ENCODE data around the gene GPR52. TPM values are rescaled to one million over a fixed set of nuclear protein-coding genes. Genes with fewer than 3 reads are reported as not detected.
A peak's percentile ranks its signal among the peaks of the same experiment; 100 is the strongest.

The GPR52 gene
- total and polyA plus RNA-seq, 2 of the 13 experiments (the other 11 are each of a cell fraction or from before 2014, with no cell fraction given) = 0.25 to 1.5 TPM

GRCh38 chr1:174413632-174414031 lies 34.1 kb upstream of the GPR52 start:
- Histone ChIP-seq H3K4me1 (ENCODE audit: insufficient read depth, low read length) (no peaks in the 10 kb centered on the region; the same call in 1 of the 2 replicates), H3K9ac (ENCODE audit: insufficient read depth, low read depth, low read length) (no peak overlapping the region), H3K79me2 (ENCODE audit: insufficient read depth, low read length) (no peaks in the 10 kb centered on the region), H3K4me2 (ENCODE audit: low read depth, low read length) (no peak overlapping the region), H3K9me3 (ENCODE audit: low read length) (no peaks in the 10 kb centered on the region), H3K36me3 (replicated peaks in 1 of 2; ENCODE audit: control insufficient read depth in 1 of 2, insufficient read depth in 2 of 2, low read length in 2 of 2) (no peaks in the 10 kb centered on the region), H3K4me3 (replicated peaks in 1 of 3; ENCODE audit: insufficient read depth in 1 of 3, low read depth in 2 of 3, low read length in 3 of 3) (no peak overlapping the region), H3K27ac (ENCODE audit: extremely low read length, insufficient read depth, low read length) (no peak overlapping the region), H4K20me1 (ENCODE audit: insufficient read depth, low read length) (no peaks in the 10 kb centered on the region), H2AFZ (ENCODE audit: low read length) (no peak overlapping the region), H3K27me3 (ENCODE audit: control insufficient read depth in 1 of 2, insufficient read depth in 2 of 2, low read length in 2 of 2) (no peaks in the 10 kb centered on the region)
- in situ Hi-C loops (cut with HindIII; ENCODE audit: extremely low pct_ligation_motif_present, low pct_unique_long_range_greater_than_20kb) (no loop called here), intact Hi-C loops (cut with micrococcal nuclease; ENCODE audit: unreplicated experiment) (no loop called here)
- WGBS (ENCODE audit: low lambda C conversion rate) = 91% methylated on average over 4 of the region's 4 CpGs
- ChIA-PET POLR2A (no interaction called here), CTCF (ENCODE audit: low intra/inter-chr PET ratio, low total read pairs) (no interaction called here)
- ATAC-seq (no peak), DNase-seq (ENCODE audit: low spot score) (no peak), FAIRE-seq (no peak)
- no TSS peak for BruUV-seq (replicated peaks)
- TF ChIP-seq STAG1 (CRISPR knock-in tag; IDR thresholded peaks at IDR 0.05) = peak; percentile 37
- TF ChIP-seq, protein P1, sequence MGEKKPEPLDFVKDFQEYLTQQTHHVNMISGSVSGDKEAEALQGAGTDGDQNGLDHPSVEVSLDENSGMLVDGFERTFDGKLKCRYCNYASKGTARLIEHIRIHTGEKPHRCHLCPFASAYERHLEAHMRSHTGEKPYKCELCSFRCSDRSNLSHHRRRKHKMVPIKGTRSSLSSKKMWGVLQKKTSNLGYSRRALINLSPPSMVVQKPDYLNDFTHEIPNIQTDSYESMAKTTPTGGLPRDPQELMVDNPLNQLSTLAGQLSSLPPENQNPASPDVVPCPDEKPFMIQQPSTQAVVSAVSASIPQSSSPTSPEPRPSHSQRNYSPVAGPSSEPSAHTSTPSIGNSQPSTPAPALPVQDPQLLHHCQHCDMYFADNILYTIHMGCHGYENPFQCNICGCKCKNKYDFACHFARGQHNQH (CRISPR knock-in tag; IDR thresholded peaks at IDR 0.05) = no peak
- TF ChIP-seq, protein P2, sequence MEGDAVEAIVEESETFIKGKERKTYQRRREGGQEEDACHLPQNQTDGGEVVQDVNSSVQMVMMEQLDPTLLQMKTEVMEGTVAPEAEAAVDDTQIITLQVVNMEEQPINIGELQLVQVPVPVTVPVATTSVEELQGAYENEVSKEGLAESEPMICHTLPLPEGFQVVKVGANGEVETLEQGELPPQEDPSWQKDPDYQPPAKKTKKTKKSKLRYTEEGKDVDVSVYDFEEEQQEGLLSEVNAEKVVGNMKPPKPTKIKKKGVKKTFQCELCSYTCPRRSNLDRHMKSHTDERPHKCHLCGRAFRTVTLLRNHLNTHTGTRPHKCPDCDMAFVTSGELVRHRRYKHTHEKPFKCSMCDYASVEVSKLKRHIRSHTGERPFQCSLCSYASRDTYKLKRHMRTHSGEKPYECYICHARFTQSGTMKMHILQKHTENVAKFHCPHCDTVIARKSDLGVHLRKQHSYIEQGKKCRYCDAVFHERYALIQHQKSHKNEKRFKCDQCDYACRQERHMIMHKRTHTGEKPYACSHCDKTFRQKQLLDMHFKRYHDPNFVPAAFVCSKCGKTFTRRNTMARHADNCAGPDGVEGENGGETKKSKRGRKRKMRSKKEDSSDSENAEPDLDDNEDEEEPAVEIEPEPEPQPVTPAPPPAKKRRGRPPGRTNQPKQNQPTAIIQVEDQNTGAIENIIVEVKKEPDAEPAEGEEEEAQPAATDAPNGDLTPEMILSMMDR (CRISPR knock-in tag; IDR thresholded peaks at IDR 0.05) = peak; percentile 13; the same call in 1 of the 2 replicates

GRCh38 chr1:174414203-174414602 lies 33.6 kb upstream of the GPR52 start:
- Histone ChIP-seq H3K4me3 (replicated peaks in 1 of 3; ENCODE audit: insufficient read depth in 1 of 3, low read depth in 2 of 3, low read length in 3 of 3) (no peak overlapping the region), H3K27me3 (ENCODE audit: control insufficient read depth in 1 of 2, insufficient read depth in 2 of 2, low read length in 2 of 2) (no peaks in the 10 kb centered on the region), H3K4me2 (ENCODE audit: low read depth, low read length) (no peak overlapping the region), H2AFZ (ENCODE audit: low read length) (no peak overlapping the region), H3K27ac (ENCODE audit: extremely low read length, insufficient read depth, low read length) (no peak overlapping the region), H3K9ac (ENCODE audit: insufficient read depth, low read depth, low read length) (no peak overlapping the region), H3K9me3 (ENCODE audit: low read length) (no peaks in the 10 kb centered on the region), H3K36me3 (replicated peaks in 1 of 2; ENCODE audit: control insufficient read depth in 1 of 2, insufficient read depth in 2 of 2, low read length in 2 of 2) (no peaks in the 10 kb centered on the region), H3K79me2 (ENCODE audit: insufficient read depth, low read length) (no peaks in the 10 kb centered on the region), H3K4me1 (ENCODE audit: insufficient read depth, low read length) (no peaks in the 10 kb centered on the region; the same call in 1 of the 2 replicates), H4K20me1 (ENCODE audit: insufficient read depth, low read length) (no peaks in the 10 kb centered on the region)
- ChIA-PET POLR2A (no interaction called here), CTCF (ENCODE audit: low intra/inter-chr PET ratio, low total read pairs) (no interaction called here)
- DNase-seq (ENCODE audit: low spot score) = no peak
- intact Hi-C loops (cut with micrococcal nuclease; ENCODE audit: unreplicated experiment) = no loop called here
- no TSS peak for BruUV-seq (replicated peaks)
- ATAC-seq = no peak
- WGBS (ENCODE audit: low lambda C conversion rate) = 98% methylated on average over 1 of the region's 1 CpG
- in situ Hi-C loops (cut with HindIII; ENCODE audit: extremely low pct_ligation_motif_present, low pct_unique_long_range_greater_than_20kb) = no loop called here
- no peak for FAIRE-seq
- no peak for TF ChIP-seq MIER2 (CRISPR knock-in tag; IDR thresholded peaks at IDR 0.05)
- TF ChIP-seq SSRP1 (CRISPR knock-in tag; IDR thresholded peaks at IDR 0.05) = no peak
- TF ChIP-seq ZNF383 (CRISPR knock-in tag; IDR thresholded peaks at IDR 0.05; ENCODE audit: borderline replicate concordance) = no peak
- no peak for TF ChIP-seq PRMT3 (CRISPR knock-in tag; IDR thresholded peaks at IDR 0.05; ENCODE audit: borderline replicate concordance, low read depth)
- TF ChIP-seq ZKSCAN5 (CRISPR knock-in tag; IDR thresholded peaks at IDR 0.05) = no peak
- no peak for TF ChIP-seq ZNF709 (CRISPR knock-in tag; IDR thresholded peaks at IDR 0.05)
- no peak for TF ChIP-seq TGIF2 (CRISPR knock-in tag; IDR thresholded peaks at IDR 0.05)
- TF ChIP-seq ARNTL (CRISPR knock-in tag; IDR thresholded peaks at IDR 0.05) = no peak
- TF ChIP-seq ZXDC (CRISPR knock-in tag; IDR thresholded peaks at IDR 0.05) = no peak
- no peak for TF ChIP-seq GATAD1 (CRISPR knock-in tag; IDR thresholded peaks at IDR 0.05)
- no peak for TF ChIP-seq MZF1 (CRISPR knock-in tag; IDR thresholded peaks at IDR 0.05; ENCODE audit: borderline replicate concordance)
- TF ChIP-seq ZNF234 (CRISPR knock-in tag; conservative IDR thresholded peaks at IDR 0.05) = no peak
